Measurements from ENCODE around the gene RORC. TPM values are rescaled to one million over a fixed set of nuclear protein-coding genes. Genes with fewer than 3 reads are reported as not detected.
"Not testable (repeated sequence)": the region's sequence is repeated elsewhere in the genome, so short reads cannot be mapped to it uniquely, and the experiment has no call there.

RORC gene
- total RNA-seq, 2 experiments from 2014 or later, result 1.3 to 1.5 TPM

DNA sequence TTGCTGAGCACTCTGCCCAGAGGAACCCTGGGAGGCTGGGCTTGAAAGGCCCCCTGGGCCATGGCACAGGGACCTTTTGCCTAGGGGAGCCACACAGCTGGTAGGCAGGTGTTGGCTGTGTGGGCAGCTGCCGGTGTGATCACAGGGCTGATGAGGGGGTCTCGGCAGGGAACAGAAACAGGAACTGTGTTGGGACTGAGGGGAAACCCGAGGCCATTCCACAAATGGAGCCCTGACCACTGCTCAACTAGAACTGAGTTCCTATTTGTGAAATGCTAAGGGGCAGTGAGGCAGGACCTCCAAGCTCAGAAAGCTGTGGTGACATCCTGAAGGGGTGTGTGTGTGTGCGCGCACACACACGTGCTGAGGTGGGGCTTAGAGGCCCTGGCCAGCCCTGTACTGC, 28.3 kb upstream of the RORC start:
- no peaks in the 10 kb centered on the region for H3K4me1 Mint-ChIP-seq (ENCODE audit: low read depth)
- H3K4me3 Mint-ChIP-seq, result no peak overlapping the region
- H3K27me3 Mint-ChIP-seq, result no peaks in the 10 kb centered on the region
- intact Hi-C loops (cut with micrococcal nuclease), result no loop called here
- ATAC-seq (no peak), DNase-seq (no peak)
- no peak overlapping the region for H3K27ac Mint-ChIP-seq
- H3K36me3 Mint-ChIP-seq (ENCODE audit: low read depth), result no peaks in the 10 kb centered on the region
- TF ChIP-seq, protein P1, sequence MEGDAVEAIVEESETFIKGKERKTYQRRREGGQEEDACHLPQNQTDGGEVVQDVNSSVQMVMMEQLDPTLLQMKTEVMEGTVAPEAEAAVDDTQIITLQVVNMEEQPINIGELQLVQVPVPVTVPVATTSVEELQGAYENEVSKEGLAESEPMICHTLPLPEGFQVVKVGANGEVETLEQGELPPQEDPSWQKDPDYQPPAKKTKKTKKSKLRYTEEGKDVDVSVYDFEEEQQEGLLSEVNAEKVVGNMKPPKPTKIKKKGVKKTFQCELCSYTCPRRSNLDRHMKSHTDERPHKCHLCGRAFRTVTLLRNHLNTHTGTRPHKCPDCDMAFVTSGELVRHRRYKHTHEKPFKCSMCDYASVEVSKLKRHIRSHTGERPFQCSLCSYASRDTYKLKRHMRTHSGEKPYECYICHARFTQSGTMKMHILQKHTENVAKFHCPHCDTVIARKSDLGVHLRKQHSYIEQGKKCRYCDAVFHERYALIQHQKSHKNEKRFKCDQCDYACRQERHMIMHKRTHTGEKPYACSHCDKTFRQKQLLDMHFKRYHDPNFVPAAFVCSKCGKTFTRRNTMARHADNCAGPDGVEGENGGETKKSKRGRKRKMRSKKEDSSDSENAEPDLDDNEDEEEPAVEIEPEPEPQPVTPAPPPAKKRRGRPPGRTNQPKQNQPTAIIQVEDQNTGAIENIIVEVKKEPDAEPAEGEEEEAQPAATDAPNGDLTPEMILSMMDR (IDR thresholded peaks at IDR 0.05), result no peak
- CTCF ChIA-PET, result no interaction called here
- POLR2A ChIA-PET, result no interaction called here
- no peaks in the 10 kb centered on the region for H3K9me3 Mint-ChIP-seq

DNA sequence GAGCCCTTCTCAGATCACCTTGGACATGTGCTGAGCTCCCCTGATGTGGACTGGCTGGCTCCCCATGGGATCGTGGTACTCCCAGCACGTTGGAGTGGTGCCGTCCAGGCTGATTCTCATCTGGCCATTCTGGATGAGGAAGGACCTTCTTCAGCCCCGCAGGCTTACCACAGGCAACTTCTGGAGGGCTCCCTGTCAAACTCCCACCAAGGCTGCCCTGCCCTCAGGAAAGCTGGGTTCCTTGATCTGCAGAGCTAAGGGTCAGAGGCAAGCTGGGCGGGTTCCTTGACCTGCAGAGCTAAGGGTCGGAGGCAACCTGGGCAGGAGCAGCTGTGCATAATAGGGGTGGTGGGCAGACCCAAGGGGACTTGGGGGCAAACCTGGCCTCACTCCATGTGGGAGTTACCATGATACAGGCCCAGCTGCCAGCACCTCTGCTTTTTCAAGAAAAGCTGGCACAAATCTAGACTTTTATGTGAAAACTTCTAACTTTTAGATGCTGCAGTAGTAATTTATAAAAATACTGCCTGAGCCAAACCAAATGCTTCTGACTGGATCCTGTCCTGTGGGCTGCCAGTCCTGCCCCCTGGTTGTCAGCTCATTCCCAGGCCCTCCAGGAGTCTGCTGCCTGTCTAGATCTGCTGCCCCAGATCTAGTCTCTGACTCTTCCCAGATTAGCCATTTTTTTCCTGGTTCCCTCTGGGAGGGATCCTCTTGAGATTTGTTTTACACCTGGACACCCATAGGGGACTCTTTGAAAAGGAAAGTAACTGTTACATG, 27.5 kb upstream of the RORC start:
- ATAC-seq (no peak), DNase-seq (no peak)
- Mint-ChIP-seq H3K4me3 (no peak overlapping the region), H3K27me3 (no peaks in the 10 kb centered on the region), H3K36me3 (ENCODE audit: low read depth) (no peaks in the 10 kb centered on the region), H3K27ac (no peak overlapping the region), H3K4me1 (ENCODE audit: low read depth) (no peaks in the 10 kb centered on the region), H3K9me3 (no peaks in the 10 kb centered on the region)
- intact Hi-C loops (cut with micrococcal nuclease), result no loop called here
- POLR2A ChIA-PET, result no interaction called here
- TF ChIP-seq, protein P1 (IDR thresholded peaks at IDR 0.05), result no peak
- CTCF ChIA-PET, result no interaction called here

DNA sequence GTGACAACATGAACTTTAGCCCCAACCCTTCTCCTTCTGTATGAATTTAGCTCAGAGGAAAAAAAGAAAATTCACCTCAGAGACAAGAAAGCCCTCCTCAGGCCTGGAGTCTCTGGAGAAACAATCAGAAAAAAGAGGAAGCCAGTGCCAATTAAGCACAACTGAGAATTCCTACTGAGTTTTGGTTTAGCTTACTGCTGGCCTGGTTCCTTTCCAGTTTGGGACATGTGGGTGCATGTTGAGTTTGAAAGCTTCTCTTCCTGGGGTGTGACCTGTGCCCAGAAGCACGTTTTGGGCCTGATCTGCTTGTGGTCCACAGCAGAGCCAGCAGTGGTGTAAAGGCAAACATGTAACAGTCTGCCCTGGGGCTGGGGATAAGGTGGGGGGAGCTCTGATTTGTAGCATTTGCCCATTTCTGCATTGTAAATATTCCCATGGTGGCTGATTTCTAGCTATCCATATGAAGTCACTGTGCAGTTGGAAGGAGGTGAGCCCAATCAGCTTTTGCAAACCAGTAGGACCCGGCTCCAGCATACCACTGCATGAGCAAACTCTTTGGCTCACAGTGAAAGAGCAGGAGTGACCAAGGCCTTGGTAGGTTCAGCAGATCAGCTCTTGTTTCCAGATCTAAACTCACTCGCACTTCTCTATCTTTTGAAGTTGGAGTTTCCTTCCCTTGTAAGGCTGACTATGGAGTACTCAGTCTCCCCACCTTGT, 26.6 kb upstream of the RORC start:
- TF ChIP-seq, protein P1 (IDR thresholded peaks at IDR 0.05), result no peak
- no peak overlapping the region for H3K4me3 Mint-ChIP-seq
- H3K27ac Mint-ChIP-seq, result no peak overlapping the region
- H3K36me3 Mint-ChIP-seq (ENCODE audit: low read depth), result no peaks in the 10 kb centered on the region
- POLR2A ChIA-PET, result interaction anchor here (0.8 kb wide), 1 partner anchor 21 kb away, joined by 4 read pairs; no protein-coding TSS in a partner anchor
- no peaks in the 10 kb centered on the region for H3K4me1 Mint-ChIP-seq (ENCODE audit: low read depth)
- ATAC-seq (no peak), DNase-seq (no peak)
- no peaks in the 10 kb centered on the region for H3K27me3 Mint-ChIP-seq
- H3K9me3 Mint-ChIP-seq, result no peaks in the 10 kb centered on the region
- intact Hi-C loops (cut with micrococcal nuclease), result no loop called here
- CTCF ChIA-PET, result interaction anchor here (1.1 to 1.7 kb wide), 2 partner anchors 9 to 138 kb away, joined by 3 to 4 read pairs; no protein-coding TSS in a partner anchor

DNA sequence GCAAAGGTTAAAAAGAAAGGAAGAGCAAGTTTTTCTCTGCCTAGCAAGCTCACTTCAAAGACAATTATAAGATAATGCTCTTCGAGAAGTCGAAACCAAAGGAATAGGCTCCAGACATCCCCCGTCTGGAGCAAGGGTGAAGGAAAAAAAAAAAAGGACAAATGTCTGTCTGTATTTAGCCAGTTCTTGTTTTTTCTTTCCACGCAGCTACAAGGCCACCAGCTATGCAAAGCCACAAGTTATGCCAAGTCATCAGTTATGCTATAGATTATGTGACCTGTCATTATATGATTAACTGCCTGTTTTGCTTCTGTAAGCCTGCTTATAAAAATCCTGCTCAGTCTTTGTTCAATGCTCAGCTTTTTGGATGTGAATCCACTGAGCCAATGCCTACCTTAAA, 24.3 kb upstream of the RORC start:
- TF ChIP-seq, protein P1 (IDR thresholded peaks at IDR 0.05), result no peak
- Mint-ChIP-seq H3K9me3 (no peaks in the 10 kb centered on the region), H3K4me1 (ENCODE audit: low read depth) (no peaks in the 10 kb centered on the region), H3K36me3 (ENCODE audit: low read depth) (no peaks in the 10 kb centered on the region), H3K27me3 (no peaks in the 10 kb centered on the region), H3K27ac (no peak overlapping the region), H3K4me3 (no peak overlapping the region)
- ChIA-PET POLR2A (interaction anchor here (1.1 to 1.4 kb wide), 2 partner anchors 11 to 16 kb away, joined by 3 read pairs; no protein-coding TSS in a partner anchor), CTCF (interaction anchor here (1.5 kb wide), 1 partner anchor 21 kb away, joined by 4 read pairs; no protein-coding TSS in a partner anchor)
- ATAC-seq, result no peak
- intact Hi-C loops (cut with micrococcal nuclease), result no loop called here
- DNase-seq, result no peak

DNA sequence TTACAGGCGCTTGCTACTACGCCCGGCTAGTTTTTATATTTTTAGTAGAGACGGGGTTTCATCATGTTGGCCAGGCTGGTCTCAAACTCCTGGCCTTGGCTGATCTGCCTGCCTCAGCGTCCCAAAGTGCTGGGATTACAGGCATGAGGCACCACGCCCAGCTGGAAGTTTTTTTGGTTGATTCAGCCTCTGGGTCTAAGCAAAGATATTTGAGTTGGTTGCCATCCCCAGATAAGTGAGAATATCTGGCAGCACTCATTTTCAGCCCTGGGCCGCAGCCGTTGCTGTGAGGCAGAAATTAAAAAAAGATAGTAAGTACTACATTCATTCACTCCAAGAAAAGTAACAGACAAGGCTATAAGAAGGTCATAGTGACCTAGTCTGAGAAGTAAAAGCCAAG, 23.9 kb upstream of the RORC start:
- DNase-seq; H3K27me3 Mint-ChIP-seq; intact Hi-C loops (cut with micrococcal nuclease); H3K4me1 Mint-ChIP-seq (ENCODE audit: low read depth); H3K36me3 Mint-ChIP-seq (ENCODE audit: low read depth); H3K4me3 Mint-ChIP-seq; H3K9me3 Mint-ChIP-seq; ATAC-seq; H3K27ac Mint-ChIP-seq: not testable (repeated sequence)
- ChIA-PET POLR2A (interaction anchor here (1.1 kb wide), 1 partner anchor 11 kb away, joined by 3 read pairs; no protein-coding TSS in a partner anchor), CTCF (interaction anchor here (1.5 kb wide), 1 partner anchor 22 kb away, joined by 4 read pairs; no protein-coding TSS in a partner anchor)

Data from activated CD8-positive, alpha-beta T cell treated with anti-CD3 and anti-CD28 coated beads for 36 hours (primary cell).